ENCODE results near the gene GTSF1L.

The GTSF1L gene

GRCh38 chr20:43744966-43745730, 18.3 kb upstream of the GTSF1L start:
- no peak for DNase-seq

DNA sequence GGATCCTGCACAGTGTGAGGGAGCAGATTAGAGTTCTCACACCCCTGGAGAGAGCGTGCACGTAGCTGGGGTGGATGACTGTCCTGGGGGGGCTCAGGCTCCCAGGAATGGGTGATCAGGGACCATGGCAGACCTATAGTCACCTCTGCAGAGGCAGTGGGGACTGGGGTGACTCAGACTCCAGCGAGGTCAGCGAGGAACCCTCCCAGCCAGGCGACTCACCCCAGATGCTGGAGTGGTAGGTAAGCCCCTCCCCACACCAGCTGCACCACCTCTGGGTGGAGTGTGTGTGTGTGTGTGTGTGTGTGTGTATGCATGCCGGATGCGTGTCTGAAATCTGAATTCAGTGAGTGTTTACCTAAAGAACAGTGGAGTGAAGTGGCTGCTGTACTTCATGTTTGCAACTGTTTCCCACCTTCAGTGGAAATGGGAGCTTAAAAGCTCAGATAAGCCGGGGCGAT, 17.4 kb upstream of the GTSF1L start:
- DNase-seq = no peak

GRCh38 chr20:43740642-43741041, 13.8 kb upstream of the GTSF1L start:
- no peak for DNase-seq

GRCh38 chr20:43739148-43739749, 12.4 kb upstream of the GTSF1L start:
- no peak for DNase-seq

GRCh38 chr20:43737925-43738324, 11.1 kb upstream of the GTSF1L start:
- DNase-seq = no peak

- DNase-seq = peak; percentile 20
Measured at GRCh38 chr20:43736588-43737158, 9.9 kb upstream of the GTSF1L start.

GRCh38 chr20:43731927-43732326, 5.1 kb upstream of the GTSF1L start:
- DNase-seq = no peak

DNA sequence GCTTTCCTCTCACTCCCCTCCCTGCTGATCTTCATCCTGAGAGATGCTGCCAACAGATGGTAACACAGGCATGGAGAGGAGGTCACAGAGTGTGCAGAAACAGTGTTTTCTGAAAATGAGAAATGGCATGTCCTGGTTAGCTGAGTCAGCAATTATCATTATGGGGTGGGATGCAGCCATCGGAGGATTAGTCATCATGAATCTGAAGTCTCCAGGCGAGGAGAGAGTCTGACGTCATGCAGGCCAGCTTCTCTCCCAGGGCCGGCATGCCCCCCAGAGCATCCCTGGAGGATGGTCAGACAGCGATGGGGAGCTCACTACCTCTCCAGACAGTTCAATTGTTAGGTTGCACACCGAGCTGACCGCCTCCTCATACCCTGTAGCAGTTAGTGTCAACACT, 4.7 kb upstream of the GTSF1L start:
- DNase-seq = no peak

GRCh38 chr20:43728686-43729255, 2.0 kb upstream of the GTSF1L start:
- no peak for DNase-seq

DNA sequence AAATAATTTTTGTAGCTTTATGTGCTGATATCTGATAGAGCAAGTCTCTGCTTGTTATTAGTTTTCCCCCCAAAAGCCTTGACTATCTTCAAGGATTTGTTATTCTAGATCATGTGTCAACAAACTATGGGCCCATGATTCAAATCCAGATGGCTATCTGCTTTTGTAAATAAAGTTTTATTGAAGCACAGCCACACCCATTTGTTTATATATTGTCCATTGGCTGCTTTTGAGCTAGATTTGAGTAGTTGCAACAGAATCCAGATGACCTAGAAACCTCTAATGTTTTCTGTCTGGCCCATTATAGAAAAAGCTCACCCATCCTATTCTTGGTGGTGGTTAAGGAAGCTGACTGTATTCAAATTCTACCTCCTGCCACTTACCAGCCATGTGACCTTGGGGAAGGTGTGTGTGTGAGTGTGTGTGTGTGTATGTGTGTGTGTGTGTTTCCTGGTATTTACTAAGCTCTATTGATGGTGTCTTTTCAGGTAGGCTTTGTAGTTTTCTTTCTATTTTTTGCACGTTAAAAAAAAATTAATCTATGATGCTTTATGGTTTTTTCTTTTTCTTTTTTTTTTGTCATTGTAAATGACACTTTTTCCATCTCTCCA, 1.3 kb upstream of the GTSF1L start:
- no peak for DNase-seq

DNA sequence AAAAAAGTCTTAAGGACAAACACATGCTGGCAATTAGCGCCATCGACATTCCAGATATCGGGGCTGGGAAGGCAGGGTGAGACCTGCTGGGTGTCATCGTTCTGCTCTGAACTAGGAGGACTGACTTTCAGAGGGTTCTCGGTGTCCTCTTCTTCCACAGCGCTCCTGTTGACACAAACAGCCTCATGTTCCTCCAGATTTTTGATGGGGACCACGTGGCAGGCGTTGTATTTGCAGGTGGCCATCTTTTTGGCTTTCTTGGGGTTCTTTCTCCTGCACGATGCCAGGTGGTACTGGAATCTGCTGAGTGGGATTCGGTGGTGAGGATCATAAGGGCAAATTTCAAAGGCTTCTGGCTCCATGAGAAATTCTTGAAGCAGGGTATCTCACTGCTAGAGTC, 469 bp downstream of the GTSF1L start:
- DNase-seq = no peak

DNA sequence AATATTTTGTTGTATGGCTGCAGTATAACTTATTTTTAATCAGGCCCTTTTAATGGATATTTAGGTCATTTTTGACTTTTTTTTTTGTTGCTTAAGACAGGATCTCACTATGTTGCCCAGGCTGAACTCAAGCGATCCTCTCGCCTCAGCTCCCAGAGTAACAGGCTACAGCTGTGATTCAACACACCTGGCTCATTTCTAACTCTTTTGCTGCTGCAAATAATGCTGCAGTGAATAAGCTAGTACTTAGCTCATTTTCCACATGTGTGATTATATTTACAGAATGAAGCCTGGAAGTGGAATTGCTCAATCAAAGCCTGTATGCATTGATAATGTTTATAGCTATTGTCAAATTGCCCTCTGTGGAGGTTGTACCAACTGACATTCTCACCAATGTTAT, 1.1 kb downstream of the GTSF1L start:
- no peak for DNase-seq

DNA sequence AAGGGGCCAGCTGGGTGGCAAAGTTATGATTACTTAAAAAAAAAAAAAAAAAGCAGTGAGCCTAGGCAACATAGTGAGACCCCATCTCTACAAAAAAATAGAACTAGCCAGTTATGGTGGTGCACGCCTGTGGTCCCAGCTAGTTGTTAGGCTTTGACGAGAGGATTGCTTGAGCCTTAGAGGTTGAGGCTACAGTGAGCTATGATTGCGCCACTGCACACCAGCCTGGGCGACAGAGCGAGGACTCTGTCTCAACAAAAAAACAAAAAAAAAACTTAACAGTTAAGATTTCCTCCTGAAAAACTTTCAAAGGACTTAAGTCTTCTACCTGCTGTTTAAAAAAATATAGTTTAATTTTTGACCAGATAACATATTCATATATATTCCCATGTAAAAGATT, 2.4 kb downstream of the GTSF1L start:
- no peak for DNase-seq

GRCh38 chr20:43723735-43724134, 3.1 kb downstream of the GTSF1L start:
- DNase-seq = no peak

GRCh38 chr20:43723186-43723585, 3.6 kb downstream of the GTSF1L start:
- peak; percentile 6 for DNase-seq

GRCh38 chr20:43722153-43722505, 4.7 kb downstream of the GTSF1L start:
- DNase-seq = no peak

DNA sequence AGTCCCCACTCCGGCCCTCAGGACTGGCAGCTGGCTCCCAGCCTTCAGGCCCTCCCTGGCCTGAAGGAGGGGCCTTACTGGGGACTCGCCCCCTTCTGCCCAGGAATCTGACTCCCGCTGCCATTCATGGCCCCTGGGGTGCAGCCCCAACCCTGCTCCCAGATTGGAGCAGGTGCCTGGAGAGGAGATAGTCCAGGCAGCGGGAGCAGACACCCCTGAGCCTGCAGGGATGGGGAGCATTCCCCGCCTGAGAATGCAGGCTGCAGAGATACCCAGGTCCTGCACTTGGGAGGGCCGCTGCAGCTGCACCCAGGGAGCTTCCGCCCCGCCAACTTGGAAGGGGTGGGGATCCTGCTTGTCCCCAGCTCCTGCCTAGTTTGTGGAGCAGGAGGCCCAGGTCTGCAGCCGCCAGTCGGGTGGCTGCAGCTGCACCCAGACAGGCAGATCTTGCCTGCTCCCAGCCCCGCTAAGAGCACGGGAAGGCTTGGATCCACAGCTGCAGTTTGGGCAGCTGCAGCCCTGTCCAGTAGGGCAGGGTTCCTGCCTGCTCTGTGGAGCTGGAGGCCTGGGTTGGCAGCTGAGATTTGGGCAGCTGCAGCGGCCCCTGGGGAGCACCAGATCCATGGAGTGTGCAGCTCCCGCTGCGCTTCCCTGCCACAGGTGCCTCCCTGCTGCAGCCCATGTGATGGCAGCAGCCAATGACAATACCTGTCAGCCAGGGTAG, 5.2 kb downstream of the GTSF1L start:
- peak; percentile 33 for DNase-seq

DNA sequence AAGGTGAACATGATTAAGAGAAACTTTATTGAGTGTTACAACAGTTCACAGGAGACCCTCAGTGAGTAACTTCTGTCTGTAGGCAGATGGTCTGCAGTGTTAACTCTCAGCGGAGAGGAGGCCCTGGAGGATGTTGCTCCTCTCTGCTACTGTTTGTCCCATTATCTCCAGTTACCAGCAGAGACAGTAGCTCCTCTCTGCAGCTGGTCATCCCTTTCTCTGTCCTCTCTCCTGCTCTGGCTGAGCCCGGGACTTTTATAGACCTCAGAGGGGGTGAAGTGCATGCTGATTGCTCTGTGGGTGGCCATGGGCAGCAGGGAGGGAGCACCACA, 5.7 kb downstream of the GTSF1L start:
- peak; percentile 31 for DNase-seq

- no peak for DNase-seq
Measured at GRCh38 chr20:43720007-43720406, 6.8 kb downstream of the GTSF1L start.

DNA sequence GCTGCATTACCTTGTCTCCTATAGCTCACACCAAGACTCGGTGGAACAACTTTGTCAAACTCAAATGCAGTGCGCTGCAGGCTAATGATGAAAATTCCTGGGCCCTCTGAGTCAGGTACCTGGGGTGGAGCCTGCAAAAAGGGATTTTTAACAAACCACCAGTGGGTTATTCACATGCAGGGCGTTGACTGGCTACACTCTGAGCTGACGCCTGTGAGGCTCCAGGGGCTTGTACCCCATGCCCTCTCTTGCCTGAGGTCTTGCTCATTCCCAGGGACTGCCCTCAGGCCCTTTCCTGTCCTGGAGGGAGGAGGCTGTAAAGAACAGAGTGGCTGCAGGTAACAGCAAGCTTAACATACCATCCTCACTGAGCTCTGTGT, 9.2 kb downstream of the GTSF1L start:
- DNase-seq = no peak

DNA sequence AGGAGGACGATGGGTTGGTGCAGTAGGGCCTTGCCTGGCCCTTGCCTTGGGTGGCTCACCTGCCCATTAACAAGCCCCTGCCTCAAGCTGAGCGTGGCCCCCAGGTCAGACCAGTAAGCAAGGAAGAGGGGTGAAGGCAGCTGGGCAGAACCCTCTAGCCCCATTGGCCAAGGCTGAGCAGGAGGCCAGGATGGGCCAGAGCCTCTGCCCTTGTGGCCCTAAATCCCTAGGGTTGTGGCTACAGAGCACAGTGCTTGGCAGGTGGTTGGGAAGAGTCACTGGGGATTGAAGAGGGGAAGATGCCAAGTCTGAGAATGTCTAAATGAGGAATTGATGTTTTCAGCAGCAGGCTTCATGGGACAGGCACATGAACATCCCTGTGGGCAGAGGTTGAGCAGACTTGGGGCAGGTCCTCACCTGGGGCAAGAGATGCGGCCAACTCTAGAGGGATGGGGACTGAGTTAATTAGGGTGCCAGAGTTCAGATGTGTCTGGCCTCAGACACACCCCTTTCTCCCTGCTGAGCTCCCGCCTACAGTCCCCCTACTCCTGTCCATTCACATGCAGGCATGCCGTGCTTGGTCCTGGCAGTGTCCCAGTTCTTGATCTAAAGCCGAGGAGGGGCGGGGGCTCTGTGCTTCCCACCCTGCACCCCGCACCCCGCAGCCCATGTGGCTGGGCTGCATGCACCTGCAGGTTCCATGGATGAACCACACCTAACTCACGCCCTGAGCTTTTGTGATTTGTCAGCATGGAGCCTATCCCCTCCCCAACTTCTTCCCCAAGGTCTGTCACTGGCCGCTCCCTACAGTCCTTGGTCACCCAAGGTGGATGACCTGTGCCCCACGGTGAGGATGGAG, 9.8 kb downstream of the GTSF1L start:
- DNase-seq = no peak

DNA sequence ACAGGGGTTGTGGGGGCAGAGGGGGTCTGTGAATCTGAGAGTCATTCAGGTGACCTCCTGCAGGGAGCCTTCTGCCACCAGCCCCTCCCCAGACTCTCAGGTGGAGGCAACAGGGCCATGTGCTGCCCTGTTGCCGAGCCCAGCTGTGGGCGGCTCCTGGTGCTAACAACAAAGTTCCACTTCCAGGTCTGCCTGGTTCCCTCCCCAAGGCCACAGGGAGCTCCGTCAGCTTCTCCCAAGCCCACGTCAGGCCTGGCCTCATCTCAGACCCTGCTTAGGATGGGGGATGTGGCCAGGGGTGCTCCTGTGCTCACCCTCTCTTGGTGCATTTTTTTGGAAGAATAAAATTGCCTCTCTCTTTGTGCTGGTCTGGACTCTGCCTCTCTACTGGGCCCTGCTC, 10.7 kb downstream of the GTSF1L start:
- DNase-seq = no peak
